Ramos (cell line): ENCODE results near the gene CD6.

Source experiments
- in situ Hi-C: fragments of 300-500 bp; cut with MboI; formaldehyde crosslinking; loops from one replicate; pipeline ENCODE4 v1.14.3; 2022; ENCODE audit warnings: low sequenced_read_pairs; ENCODE audit not compliant: unreplicated experiment

The CD6 gene

DNA sequence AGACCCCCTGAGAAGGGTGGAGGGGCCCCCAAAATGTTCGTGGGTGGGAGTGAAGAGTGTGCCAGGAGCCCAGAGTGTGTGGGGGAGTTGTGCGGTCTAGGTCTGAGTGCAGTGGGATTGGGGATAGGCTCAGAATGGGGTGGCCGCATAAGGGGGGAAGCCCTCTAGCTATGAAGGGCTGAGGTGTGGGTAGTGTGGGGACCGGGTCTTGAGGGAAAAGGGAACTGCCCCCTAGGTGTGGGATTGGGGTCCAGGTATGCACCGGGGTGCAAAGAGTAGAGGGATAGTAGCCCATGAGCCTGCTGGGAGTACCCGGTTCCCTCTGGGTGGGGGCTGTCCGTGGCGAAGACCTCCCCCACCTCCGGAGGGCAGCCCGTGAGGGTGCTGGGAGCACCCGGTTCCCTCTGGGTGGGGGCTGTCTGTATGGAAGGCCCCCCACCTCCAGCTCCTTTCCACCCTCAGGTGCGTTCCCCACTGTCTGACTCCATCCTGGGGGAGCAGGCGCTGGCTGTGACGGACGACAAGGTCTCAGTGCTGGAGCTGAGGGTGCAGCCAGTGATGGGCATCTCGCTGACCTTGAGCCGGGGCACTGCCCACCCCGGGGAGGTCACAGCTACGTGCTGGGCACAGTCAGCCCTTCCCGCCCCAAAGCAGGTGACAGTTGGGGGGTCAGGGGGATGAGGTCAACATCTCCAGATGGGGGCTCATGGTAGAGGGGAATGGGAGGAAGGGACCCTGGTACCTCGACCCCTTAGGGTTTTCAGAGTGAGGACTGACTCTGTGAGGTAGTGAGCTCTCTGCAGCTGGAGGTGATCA, 36.5 kb upstream of the CD6 start:
- in situ Hi-C loops = no loop called here

DNA sequence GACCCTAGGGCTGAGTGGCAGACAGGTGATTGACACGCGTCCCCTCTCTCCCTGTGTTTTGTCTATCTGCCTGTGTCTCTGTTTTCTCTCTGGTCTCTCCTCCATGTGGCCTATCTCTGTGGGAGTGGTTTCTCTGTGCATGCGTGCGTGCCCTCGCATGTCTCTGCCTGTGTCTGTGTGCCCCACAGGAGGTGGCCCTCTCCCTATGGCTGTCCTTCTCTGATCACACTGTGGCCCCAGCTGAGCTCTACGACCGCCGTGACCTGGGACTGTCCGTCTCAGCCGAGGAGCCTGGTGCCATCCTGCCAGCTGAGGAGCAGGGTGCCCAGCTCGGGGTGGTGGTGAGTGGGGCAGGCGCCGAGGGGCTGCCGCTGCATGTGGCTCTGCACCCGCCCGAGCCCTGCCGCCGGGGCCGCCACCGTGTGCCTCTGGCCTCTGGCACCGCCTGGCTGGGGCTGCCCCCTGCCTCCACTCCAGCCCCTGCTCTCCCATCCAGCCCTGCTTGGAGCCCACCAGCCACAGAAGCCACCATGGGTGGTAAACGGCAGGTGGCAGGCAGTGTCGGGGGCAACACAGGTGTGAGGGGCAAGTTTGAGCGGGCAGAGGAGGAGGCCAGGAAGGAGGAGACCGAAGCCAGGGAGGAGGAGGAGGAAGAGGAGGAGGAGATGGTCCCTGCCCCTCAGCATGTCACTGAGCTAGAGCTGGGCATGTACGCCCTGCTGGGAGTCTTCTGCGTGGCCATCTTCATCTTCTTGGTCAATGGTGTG, 35.6 kb upstream of the CD6 start:
- in situ Hi-C loops = no loop called here

DNA sequence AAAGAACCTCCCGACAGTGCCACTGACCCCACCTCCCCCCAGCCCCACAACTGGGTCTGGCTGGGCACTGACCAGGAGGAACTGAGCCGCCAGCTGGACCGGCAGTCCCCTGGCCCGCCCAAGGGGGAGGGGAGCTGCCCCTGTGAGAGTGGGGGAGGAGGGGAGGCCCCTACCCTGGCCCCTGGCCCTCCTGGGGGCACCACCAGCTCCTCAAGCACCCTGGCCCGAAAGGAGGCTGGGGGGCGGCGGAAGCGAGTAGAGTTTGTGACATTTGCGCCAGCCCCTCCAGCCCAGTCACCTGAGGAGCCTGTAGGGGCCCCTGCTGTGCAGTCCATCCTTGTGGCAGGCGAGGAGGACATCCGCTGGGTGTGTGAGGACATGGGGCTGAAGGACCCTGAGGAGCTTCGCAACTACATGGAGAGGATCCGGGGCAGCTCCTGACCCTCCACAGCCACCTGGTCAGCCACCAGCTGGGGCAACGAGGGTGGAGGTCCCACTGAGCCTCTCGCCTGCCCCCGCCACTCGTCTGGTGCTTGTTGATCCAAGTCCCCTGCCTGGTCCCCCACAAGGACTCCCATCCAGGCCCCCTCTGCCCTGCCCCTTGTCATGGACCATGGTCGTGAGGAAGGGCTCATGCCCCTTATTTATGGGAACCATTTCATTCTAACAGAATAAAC, 34.9 kb upstream of the CD6 start:
- in situ Hi-C loops = no loop called here

DNA sequence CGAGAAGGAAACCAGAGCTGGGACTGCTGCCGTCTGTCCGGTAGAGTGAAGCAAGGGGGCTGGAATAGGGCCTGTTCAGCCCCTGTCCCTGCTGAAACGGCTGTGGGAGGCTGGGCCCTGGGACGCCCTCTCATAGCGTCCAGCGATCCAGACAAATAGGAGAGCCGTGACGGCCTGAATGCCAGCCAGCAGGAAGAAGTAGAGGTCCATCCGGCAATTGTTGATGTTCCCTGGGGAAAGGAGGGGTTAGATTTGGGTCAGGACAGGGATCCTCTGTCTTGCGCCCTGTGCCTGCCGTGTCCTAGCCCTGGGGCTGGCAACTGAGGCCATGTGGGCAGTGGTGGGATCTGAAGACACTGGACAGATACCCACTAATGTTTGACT, 34.3 kb upstream of the CD6 start:
- in situ Hi-C loops = no loop called here

DNA sequence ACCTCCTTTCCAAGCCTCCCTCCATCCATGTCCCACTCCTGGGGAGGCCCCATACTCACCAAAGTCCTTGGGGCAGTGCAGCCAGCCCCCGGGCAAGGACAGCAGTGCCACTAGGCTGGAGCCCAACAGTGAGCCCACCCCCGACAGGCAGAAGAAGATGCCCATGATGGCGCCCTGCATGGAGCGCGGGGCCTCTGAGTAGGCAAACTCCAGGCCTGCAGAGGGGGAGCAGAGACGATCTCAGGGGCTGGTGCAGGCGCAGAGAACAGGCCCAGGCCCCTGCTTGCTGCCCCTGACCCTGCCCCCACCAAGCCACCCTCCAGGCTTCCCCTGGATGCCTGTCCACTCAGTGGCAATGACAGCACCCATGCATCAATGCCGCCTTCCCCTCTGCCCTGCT, 33.7 kb upstream of the CD6 start:
- in situ Hi-C loops = no loop called here

DNA sequence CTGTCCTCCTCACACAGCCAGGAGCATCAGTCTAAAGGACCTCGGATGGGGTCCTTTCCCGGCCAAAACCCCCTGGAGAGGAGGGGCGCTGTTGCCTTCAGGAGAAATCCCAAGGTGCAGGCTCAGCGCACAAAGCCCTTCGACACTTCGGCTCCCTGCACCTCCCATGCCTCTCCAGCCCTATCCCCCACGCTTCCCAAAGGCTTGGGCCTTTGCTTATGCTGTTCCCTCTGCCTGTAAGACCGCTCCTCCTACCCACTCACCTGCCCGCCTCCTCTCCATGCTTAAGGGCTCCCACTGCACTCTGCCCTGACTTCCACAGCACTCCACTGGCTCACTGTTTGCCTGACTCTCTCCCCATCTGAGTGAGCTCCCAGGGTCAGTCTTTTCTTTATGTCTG, 33.0 kb upstream of the CD6 start:
- in situ Hi-C loops = no loop called here

DNA sequence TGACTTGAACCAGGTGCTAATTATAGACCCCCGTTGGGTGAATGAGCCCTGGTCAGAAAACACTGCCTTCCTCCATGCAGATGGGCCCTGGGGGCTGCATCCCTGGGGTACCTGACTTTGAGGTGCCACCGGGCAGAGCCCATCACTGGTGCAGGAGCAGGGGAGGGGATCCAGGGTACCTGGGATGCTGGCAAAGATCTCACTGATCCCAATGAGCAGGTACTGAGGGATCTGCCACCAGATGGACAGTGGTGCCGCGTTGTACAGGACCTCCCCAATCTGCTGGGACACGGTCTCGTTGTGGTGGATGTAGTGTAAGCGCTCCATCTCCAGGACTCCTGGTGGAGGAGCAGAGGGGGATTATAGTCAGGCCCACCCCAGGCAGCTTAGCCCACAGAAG, 32.2 kb upstream of the CD6 start:
- in situ Hi-C loops = no loop called here

DNA sequence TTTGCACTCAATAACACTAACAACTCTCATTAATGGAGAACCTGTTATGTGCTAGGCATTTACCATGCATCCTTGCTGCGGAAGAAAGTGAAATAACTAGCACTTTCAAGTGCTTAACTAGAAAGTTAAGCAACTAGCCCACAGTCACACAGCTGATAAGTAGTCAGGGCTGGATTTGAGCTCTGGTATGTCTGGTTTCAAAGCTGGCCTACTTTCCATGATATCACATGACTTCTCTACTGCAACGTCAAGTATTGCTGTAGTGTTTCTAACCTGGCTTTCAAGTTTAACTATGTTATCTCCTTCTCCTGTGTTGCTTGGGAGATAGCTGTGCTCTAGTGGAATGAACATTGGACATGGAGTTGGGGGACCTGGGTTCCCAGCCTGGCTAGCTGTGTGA, 31.6 kb upstream of the CD6 start:
- in situ Hi-C loops = no loop called here

DNA sequence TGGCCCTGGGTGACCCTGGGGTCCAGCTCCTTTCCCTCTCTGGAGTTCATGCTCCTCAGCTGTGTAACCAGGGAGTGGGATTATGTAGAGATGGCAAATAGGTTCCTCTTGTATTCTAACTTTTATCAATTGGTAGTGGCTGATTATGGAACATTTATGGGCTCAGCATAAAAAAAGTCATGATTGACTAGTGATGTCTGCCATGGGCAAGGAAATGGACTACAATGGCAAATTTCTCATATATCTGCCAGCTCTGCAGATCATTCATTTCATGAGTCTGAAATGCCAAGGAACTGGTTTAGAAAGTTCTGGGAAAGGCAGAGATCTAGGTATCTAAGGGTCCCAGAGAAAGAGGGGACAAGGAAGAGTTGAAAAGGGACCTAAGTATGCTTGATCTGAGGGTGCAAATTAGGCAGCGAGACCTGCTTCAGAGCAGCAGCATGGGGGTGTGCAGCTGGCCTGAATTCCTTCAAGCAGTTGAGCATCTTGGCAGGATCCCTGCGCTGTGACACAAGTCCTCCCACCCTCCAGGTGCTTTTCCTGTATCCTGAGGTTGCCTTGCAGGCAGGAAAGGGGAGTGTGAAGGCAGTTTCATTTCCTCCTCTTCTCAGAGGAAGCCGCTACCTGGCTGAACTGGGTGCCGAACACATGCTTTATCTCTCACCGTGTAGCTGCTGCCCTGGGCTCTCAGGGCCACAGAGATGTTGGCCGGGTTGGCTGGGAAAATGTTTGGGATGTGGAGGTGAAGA, 29.9 kb upstream of the CD6 start:
- in situ Hi-C loops = no loop called here

DNA sequence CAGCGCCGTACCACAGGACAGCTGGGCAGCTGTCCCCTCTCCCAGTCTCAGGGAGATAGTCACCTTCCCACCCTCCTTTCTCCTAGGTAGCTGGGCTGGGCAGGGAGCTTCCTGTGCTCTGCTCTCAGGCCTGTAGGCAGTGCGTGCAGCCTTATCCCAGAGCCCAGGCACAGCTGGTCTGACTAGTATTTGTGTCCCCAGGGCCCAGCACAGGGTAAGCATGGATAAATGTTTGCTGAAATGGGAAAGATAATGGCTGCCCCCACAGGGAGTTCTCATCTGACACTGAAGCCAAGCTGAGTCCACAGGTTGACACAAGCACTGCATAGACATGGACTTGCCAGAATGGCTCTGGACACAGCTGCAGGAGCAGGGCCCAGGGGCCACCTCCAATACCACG, 29.3 kb upstream of the CD6 start:
- in situ Hi-C loops = no loop called here

DNA sequence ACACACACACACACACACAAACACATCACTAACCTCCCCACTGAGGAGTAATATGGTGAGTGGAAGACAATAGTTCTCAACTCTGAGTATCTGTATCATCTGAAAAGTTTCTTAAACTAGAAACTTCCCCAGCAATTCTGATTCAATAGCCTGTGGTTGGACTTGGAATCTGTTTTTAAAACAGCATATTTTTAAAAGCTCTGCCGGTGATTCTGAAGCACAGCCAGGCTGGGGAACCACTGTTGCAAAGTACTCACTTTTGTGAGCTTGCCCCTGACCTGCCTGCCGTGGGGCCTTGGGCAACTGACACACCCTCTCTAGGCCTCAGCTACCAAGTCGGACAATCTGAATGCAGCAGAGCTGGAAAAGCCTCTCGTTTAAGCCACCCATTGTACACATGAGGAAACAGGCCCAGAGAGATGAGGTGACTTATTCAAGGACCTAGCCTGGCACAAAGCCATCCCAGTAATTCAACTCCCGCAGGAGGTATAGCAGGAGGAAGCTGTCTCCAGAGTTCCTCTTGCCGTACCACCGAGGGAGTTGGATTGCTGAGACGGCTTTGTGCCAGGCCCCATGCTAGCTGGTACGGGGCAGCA, 28.4 kb upstream of the CD6 start:
- in situ Hi-C loops = no loop called here

DNA sequence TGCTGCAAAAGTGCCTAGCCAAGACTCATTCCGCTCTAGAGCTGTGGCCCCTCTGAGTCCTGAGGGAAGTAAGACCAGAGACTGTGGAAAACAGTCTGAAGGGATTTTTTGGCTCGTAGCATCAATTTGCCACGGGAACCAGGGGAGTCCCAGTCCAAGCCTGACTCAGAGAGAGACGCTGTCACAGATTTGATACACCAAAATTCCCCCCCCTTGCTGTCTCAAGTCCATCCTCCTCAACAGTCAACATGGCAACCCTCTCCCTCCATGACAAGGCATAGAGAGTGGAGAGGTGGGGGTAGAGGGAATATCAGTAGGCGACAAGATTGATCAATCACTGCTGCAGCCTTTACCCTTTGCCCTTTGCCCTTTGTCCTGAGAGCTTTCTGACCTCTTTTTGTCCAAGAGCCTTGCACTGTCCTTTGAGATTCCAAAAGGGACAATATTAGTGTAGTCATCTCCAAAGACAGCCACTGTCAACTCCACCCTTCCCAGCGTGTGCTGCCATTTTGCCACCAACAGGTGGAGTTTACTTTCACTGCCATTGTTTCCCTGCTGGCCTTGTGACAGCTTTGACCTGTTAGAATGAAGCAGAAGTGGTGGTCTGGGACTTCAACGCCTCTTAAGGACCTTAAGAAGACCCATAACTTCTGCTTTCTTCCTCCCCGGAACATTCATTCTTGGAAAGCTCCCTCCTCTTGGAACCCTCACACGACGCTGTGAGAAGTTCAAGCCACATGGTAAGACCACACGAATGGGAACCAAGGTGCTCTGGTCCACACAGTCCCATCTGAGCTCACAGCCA, 26.8 kb upstream of the CD6 start:
- in situ Hi-C loops = no loop called here

DNA sequence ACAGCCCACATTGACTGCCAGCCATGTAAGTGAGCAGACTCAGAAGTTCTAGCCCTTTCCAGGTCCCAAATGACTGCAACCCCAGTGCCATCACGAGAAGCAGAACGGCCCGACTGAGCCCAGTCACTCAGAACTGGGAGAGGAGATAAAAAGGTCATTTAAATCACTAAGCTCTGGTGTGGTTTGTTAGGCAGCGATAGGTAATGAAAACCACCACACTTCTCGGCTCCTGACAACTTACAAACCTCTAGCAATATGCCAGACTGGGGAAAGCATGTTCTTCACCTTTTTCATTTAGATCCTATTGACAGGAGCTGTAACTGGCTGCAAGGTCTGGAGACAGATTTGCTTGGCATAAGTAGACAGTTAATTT, 26.2 kb upstream of the CD6 start:
- in situ Hi-C loops = no loop called here

DNA sequence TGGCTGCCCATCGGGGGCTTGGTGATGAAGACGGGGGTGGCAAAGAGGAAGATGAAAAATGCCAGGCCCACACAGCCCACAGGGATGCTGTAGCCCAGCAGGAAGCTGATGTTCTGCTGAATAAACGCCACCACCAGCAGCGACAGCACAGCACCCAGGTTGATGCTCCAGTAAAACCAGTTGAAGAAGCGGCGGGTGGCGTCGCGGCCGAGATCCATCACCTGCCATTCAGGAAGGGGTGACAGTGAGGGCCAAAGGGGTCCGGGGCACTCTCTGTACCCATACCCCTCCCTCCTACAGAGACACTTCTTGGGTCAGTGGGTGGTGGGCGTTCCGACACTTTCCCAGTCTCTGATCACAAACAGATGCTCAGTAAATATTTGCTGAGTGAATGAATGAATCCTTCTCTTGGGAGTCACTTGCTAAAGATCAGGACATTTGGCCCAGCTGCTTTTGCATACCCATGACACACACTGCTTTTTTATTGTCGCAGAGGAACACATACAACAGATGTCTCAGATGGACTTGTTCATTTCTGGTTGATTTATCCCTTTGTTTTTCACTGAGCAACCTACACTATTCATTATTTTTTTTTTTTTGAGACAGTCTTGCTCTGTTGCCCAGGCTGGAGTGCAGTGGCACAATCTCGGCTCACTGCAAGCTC, 24.7 kb upstream of the CD6 start:
- in situ Hi-C loops = no loop called here

DNA sequence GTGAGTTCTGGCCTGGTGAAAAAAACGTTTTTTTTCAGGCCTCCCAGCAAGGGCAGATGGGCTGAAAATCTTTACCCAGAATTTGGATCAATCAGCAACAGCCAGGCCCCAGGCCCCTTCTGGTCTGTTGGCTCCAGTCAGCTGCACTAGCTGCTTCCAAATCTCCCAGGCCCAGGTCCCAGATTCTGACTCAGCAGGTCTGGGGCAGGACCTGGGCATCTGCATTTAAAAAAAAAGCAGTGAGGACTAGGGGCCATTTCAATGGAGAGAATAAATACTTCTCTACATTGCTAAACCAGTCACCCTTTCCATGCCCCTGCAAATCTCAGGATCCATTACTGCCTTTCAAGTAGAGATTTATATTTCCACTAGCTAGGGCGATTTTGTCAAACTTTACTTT, 23.8 kb upstream of the CD6 start:
- in situ Hi-C loops = no loop called here

DNA sequence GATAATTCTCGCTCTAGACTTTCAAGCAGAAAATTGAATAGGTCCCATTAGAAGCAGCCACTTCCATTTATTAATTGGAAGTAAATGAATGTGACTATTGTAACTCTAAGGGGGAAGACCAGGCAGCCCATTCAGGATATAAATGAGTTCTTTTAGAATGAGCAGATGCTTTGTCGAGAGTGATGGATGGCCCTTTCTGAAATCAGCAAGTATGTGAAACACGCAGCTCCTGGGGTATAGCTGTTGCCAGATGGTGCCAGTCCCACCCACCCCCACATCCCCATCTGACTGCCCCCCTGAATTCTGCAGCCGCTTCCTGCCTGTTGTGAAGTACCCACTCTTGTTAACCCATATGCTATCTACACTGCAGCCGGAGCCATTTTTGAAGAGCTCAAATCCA, 23.2 kb upstream of the CD6 start:
- in situ Hi-C loops = no loop called here

DNA sequence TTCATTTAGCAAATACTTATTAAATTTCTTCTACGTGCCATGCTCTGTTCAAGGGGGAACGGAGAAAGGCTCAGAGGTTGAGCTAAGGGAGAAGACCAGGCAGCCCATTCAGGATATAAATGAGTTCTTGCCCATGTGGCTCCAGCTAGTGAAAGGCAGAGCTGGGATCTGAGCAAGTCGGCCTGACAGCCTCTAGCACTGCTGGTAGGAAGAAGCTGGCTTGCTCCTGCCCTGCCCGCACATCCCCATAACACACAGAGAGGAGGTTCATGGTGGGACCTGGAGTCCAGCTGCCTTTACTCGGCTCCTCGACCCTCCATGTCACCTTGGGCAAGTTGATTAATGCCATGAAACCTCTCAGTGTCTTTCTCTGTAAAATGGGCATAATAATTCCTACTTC, 21.5 kb upstream of the CD6 start:
- in situ Hi-C loops = no loop called here

DNA sequence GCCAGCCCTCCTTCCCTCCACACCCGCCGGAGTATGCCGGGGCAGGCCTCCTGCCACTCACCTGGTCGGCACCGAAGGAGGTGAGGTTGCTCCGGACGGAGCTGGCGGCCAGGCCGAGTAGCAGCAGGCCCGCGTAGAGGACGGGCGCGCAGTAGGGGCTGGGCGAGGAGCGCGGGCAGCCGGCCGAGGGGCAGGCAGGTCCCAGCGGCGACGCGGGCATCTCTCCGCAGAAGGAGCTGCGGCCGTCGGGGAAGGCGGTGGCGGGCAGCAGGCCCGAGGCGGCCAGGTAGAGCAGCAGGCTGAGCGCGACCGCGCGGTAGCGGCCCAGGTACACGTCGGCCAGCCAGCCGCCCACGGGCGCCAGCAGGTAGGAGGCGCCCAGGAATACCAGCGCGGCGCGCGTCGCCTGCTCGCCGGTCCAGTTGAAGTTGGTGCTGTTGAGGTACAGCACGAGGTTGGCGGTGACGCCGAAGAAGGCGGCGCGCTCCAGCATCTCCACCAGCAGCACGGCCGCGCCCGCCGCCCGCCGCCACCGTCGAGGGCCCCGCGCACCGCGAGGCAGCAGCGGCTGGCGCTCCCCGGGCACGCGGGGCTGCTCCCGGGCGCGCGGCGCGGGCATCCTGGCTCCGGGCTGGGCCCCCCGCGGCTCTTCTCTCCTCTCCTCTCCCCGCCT, 20.4 kb upstream of the CD6 start:
- in situ Hi-C loops = no loop called here

DNA sequence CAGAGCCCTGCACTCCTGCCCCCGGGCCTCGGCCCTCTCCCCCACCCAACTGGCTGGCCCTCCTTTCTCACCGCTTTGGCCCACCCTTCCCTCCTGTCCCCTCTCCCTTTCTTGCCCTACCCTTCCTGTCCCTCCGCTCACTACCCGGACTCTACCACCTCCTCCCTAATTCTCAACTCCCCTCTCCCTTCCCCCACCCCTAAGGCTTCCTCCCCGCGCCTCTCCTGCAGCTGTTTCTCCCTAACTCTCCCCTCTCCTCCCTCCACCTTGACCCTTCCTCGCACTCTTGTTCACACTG, 19.9 kb upstream of the CD6 start:
- in situ Hi-C loops = no loop called here
